Gastroesophageal sphincter (tissue), 3 donors: ENCODE measurements around the gene SPRR2G.

Source experiments
- EP300 ChIP-seq: sonication (generic); formaldehyde crosslinking; IDR thresholded peaks from one replicate; pipeline ENCODE4 v1.6.1; 2017; ENCODE audit warnings: antibody characterized with exemption, mild to moderate bottlenecking
- POLR2A ChIP-seq, 2 donors: fragments of 450-650 bp; IDR thresholded peaks; one replicate each; pipeline ENCODE4 v1.6.1; 2017; ENCODE audit warnings: antibody characterized with exemption in 2 of 2, mild to moderate bottlenecking in 2 of 2, moderate library complexity in 1 of 2
- POLR2AphosphoS5 ChIP-seq: sonication (generic); formaldehyde crosslinking; IDR thresholded peaks from one replicate; pipeline ENCODE4 v1.6.1; 2017; ENCODE audit warnings: antibody characterized with exemption
- TF ChIP-seq, protein P1 (sequence below), 4 experiments: fragments of 200-600 bp in 2 of 4; fragments of 450-650 bp in 2 of 4; sonication (generic) in 1 of 4; IDR thresholded peaks; one replicate each; pipeline ENCODE4 v1.5.1; 2017 to 2019; ENCODE audit warnings: antibody characterized with exemption in 4 of 4, mild to moderate bottlenecking in 2 of 4, moderate library complexity in 2 of 4

DNA sequence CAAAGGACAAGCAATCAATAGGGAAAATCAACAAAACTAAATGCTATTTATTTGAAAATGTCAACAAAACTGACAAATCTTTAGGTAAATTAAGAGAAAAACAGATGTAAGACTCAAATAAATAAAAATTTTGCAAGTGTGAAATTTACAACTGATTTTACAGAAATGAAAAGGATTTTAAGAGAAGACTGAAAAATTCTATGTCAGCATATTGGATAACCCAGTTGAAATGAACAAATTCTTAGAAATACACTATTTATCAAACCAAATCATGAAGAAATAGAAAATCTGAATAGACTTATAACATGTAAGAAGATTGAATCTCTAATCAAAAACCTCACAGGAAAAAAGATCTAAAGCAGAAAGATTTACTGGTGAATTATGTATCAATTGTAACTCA, 29.7 kb downstream of the SPRR2G start:
- no peak for TF ChIP-seq POLR2AphosphoS5
- TF ChIP-seq, protein P1, sequence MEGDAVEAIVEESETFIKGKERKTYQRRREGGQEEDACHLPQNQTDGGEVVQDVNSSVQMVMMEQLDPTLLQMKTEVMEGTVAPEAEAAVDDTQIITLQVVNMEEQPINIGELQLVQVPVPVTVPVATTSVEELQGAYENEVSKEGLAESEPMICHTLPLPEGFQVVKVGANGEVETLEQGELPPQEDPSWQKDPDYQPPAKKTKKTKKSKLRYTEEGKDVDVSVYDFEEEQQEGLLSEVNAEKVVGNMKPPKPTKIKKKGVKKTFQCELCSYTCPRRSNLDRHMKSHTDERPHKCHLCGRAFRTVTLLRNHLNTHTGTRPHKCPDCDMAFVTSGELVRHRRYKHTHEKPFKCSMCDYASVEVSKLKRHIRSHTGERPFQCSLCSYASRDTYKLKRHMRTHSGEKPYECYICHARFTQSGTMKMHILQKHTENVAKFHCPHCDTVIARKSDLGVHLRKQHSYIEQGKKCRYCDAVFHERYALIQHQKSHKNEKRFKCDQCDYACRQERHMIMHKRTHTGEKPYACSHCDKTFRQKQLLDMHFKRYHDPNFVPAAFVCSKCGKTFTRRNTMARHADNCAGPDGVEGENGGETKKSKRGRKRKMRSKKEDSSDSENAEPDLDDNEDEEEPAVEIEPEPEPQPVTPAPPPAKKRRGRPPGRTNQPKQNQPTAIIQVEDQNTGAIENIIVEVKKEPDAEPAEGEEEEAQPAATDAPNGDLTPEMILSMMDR (IDR thresholded peaks at IDR 0.05) = no peak
- TF ChIP-seq EP300 = no peak
- TF ChIP-seq POLR2A (IDR thresholded peaks at IDR 0.05) = no peak
